GM12878 (cell line): ENCODE data around the gene PRKAG2. TPM values are rescaled to one million over a fixed set of nuclear protein-coding genes. Genes with fewer than 3 reads are reported as not detected.
"Not testable (repeated sequence)": the region's sequence is repeated elsewhere in the genome, so short reads cannot be mapped to it uniquely, and the experiment has no call there.

Experiments used
- ATAC-seq: fragments of 200-7000 bp; cut with Tn5 transposase; 3 replicates; pipeline ENCODE4 v1.9.1; 2020; ENCODE audit warnings: mild to moderate bottlenecking, moderate library complexity
- BruUV-seq: library from RNA; stranded (reverse); fragments of 400-500 nt; replicated peaks from 2 replicates; lab custom pipeline; 2021; lab: Mats Ljungman, UMichigan
- CTCF ChIA-PET: fragments of 300-600 bp; sonication (Branson Sonifier 250); formaldehyde crosslinking; extraction: SDS; loops from one replicate; lab custom pipeline; 2021; ENCODE audit warnings: inconsistent platforms; lab: Yijun Ruan, JAX
- POLR2A ChIA-PET: fragments of 350-600 bp; formaldehyde crosslinking; extraction: SDS; loops from one replicate; lab custom pipeline; 2021; ENCODE audit warnings: inconsistent platforms; lab: Charles Lee
- RAD21 ChIA-PET: fragments of 300-600 bp; sonication (Branson Sonifier 250); formaldehyde crosslinking; loops from one replicate; lab custom pipeline; 2023; ENCODE audit warnings: antibody characterized with exemption; ENCODE audit not compliant: unreplicated experiment; lab: Charles Lee
- SMC1A ChIA-PET: fragments of 300-600 bp; sonication (Branson Sonifier 250); formaldehyde crosslinking; loops from one replicate; lab custom pipeline; 2023; ENCODE audit not compliant: unreplicated experiment, uncharacterized antibody; lab: Charles Lee
- DNase-seq: peaks from one replicate; pipeline ENCODE4 v3.0.0-alpha.2; 2011; ENCODE audit warnings: low read depth, low spot score
- FAIRE-seq: peaks from 3 replicates; lab custom pipeline; 2011; peaks lifted over from hg19 to GRCh38; lab: Jason Lieb, UNC
- H2AFZ ChIP-seq: 2 replicates; pipeline ENCODE4 v1.6.0; 2011; ENCODE audit warnings: low read depth, low read length, control low read depth; ENCODE audit not compliant: control insufficient read depth
- H3K27ac ChIP-seq: 2 replicates; pipeline ENCODE4 v1.5.1; 2011; ENCODE audit warnings: control low read depth; ENCODE audit not compliant: control insufficient read depth, insufficient read depth
- H3K27me3 ChIP-seq, 2 experiments: replicated peaks in 1 of 2; 2 replicates each; pipeline versions ENCODE4 v1.6.0 to v1.6.1; 2011; ENCODE audit warnings: low read length in 1 of 2; ENCODE audit not compliant: control insufficient read depth in 2 of 2, insufficient read depth in 2 of 2
- H3K36me3 ChIP-seq, 2 experiments: 2 replicates each; pipeline ENCODE4 v1.5.1; 2011; ENCODE audit warnings: low read length in 1 of 2; ENCODE audit not compliant: control insufficient read depth in 2 of 2, insufficient read depth in 2 of 2
- H3K4me1 ChIP-seq: 2 replicates; pipeline ENCODE4 v1.6.1; 2011; ENCODE audit warnings: mild to moderate bottlenecking, low read length, moderate library complexity, mixed read lengths; ENCODE audit not compliant: control insufficient read depth, insufficient read depth
- H3K4me2 ChIP-seq: 2 replicates; pipeline ENCODE4 v1.6.0; 2011; ENCODE audit warnings: control low read depth; ENCODE audit not compliant: control insufficient read depth, insufficient read depth
- H3K4me3 ChIP-seq: fragments of 200-600 bp; sonication (generic); 2 replicates; pipeline ENCODE4 v1.5.1; 2016
- H3K79me2 ChIP-seq: 2 replicates; pipeline ENCODE4 v1.6.0; 2011; ENCODE audit warnings: low read length; ENCODE audit not compliant: control insufficient read depth, insufficient read depth
- H3K9ac ChIP-seq: 2 replicates; pipeline ENCODE4 v1.8.0; 2011; ENCODE audit warnings: low read length, control low read depth, mixed read lengths; ENCODE audit not compliant: control insufficient read depth, insufficient read depth
- H3K9me3 ChIP-seq: replicated peaks from 3 replicates; pipeline ENCODE4 v1.5.1; 2011; ENCODE audit warnings: mild to moderate bottlenecking, low read length; ENCODE audit not compliant: control insufficient read depth, insufficient read depth
- H4K20me1 ChIP-seq: 2 replicates; pipeline ENCODE4 v1.6.0; 2011; ENCODE audit not compliant: control insufficient read depth, insufficient read depth
- CTCF ChIP-seq, 3 experiments: IDR thresholded peaks in 2 of 3; conservative IDR thresholded peaks in 1 of 3; 2 replicates each; pipeline ENCODE4 v1.5.1; 2011; ENCODE audit warnings: low read depth in 3 of 3, low read length in 3 of 3, mild to moderate bottlenecking in 3 of 3, control low read depth in 2 of 3, moderate library complexity in 2 of 3, inconsistent platforms in 1 of 3, mixed read lengths in 1 of 3; ENCODE audit not compliant: control insufficient read depth in 2 of 3, insufficient read depth in 1 of 3; ENCODE audit errors: extremely low read depth in 1 of 3
- ETV6 ChIP-seq, 2 experiments: fragments of 450-650 bp in 1 of 2; IDR thresholded peaks in 1 of 2; conservative IDR thresholded peaks in 1 of 2; 2 replicates each; pipeline ENCODE4 v1.6.1; 2014; ENCODE audit warnings: antibody characterized with exemption in 1 of 2, borderline replicate concordance in 1 of 2, low read depth in 1 of 2, mild to moderate bottlenecking in 1 of 2, moderate library complexity in 1 of 2
- GABPA ChIP-seq: IDR thresholded peaks from 2 replicates; pipeline ENCODE4 v1.6.1; 2014; ENCODE audit warnings: antibody characterized with exemption, low read depth, mild to moderate bottlenecking, inconsistent platforms
- LARP7 ChIP-seq: fragments of 450-650 bp; IDR thresholded peaks from 2 replicates; pipeline ENCODE4 v1.6.1; 2017; ENCODE audit warnings: mild to moderate bottlenecking
- RUNX3 ChIP-seq: IDR thresholded peaks from 2 replicates; pipeline ENCODE4 v1.6.1; 2012; ENCODE audit warnings: low read length, inconsistent platforms
- WGBS: methylation state at CpG from one replicate; pipeline ENCODE4 v1.1.6; 2016; ENCODE audit warnings: low lambda C conversion rate; ENCODE audit not compliant: insufficient replicate concordance, insufficient coverage; ENCODE audit errors: missing lambda C conversion rate; 5-methylcytosine and 5-hydroxymethylcytosine counted together
- in situ Hi-C: fragments of 300-500 bp; cut with MboI; formaldehyde crosslinking; loops from 9 replicates; pipeline ENCODE4 v1.14.3; 2018; ENCODE audit warnings: mixed read lengths
- intact Hi-C: fragments of 100-400 bp; cut with micrococcal nuclease; formaldehyde crosslinking; loops from one replicate; pipeline ENCODE4 v1.14.2; 2022; ENCODE audit not compliant: unreplicated experiment
- polyA plus RNA-seq, 11 experiments: library from polyadenylated mRNA; depleted of rRNA in 4 of 11; unstranded in 6 of 11; stranded (reverse) in 5 of 11; fragments of >200 nt; fragmentation: Nextera tagmentation in 4 of 11; fragmentation: Illumina TruSeq in 1 of 11; extraction: Ambion mirVana in 4 of 11; extraction: Trizol in 1 of 11; gene quantifications; 1 replicate in 1 of 11; 2 replicates in 10 of 11; pipeline versions ENCODE4 v1.2.1 to v1.2.3, GENCODE V29; 2011 to 2016; ENCODE audit warnings: inconsistent platforms in 2 of 11, missing spikeins in 2 of 11, low read depth in 1 of 11
- total RNA-seq, 4 experiments: library from RNA; depleted of rRNA in 3 of 4; stranded (reverse); fragments of >200 nt in 3 of 4; fragmentation: Illumina TruSeq in 1 of 4; extraction: Trizol in 1 of 4; gene quantifications; 2 replicates each; pipeline versions ENCODE4 v1.2.1 to v1.2.3, GENCODE V29; 2013 to 2021

Gene PRKAG2
- total and polyA plus RNA-seq, 10 of the 15 experiments (the other 5 are each of a cell fraction or from before 2014, with no cell fraction given) = 3.4 to 8.9 (median 6.8) TPM

DNA sequence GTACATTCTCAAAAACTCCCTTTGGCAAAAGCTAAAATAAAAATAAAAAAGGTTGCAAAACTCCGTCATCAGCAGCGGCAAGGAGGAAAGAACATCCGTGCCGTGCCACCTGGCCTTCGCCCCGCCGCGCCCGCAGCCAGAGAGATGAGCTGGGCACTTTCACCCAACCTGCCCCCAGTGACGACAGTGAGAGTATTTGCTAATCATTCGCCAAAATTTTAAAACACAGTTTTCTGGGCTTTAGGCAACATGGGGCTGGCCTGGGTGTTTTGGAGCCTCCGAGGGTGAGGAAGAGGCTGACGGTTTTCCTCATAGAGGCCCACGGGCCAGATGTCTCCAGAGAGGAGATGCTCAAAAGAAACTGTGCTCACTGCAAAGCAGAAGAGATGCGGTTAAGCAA lies 128.2 kb downstream of the PRKAG2 start:
- H3K9ac ChIP-seq = no peak overlapping the region
- no peaks in the 10 kb centered on the region; a peak in 1 of 4 replicates for H3K27me3 ChIP-seq
- H3K36me3 ChIP-seq = no peaks in the 10 kb centered on the region
- H2AFZ ChIP-seq = no peak overlapping the region
- H3K4me1 ChIP-seq = no peaks in the 10 kb centered on the region
- DNase-seq (no peak), FAIRE-seq (no peak), ATAC-seq (no peak)
- no TSS peak for BruUV-seq
- no peaks in the 10 kb centered on the region for H4K20me1 ChIP-seq
- ChIA-PET RAD21 (no interaction called here), POLR2A (no interaction called here), SMC1A (no interaction called here), CTCF (no interaction called here)
- WGBS = 84% methylated on average over 15 of the region's 15 CpGs
- H3K27ac ChIP-seq = no peak overlapping the region
- H3K79me2 ChIP-seq = no peaks in the 10 kb centered on the region
- intact Hi-C loops (no loop called here), in situ Hi-C loops (no loop called here)
- no peak overlapping the region for H3K4me3 ChIP-seq
- no peak overlapping the region for H3K4me2 ChIP-seq
- no peak for TF ChIP-seq RUNX3
- no peak for TF ChIP-seq GABPA
- TF ChIP-seq CTCF (IDR thresholded peaks at IDR 0.05 in 2 of 3, conservative IDR thresholded peaks at IDR 0.05 in 1 of 3; ENCODE audit: control insufficient read depth in 2 of 3, extremely low read depth in 1 of 3, insufficient read depth in 1 of 3, low read depth in 3 of 3, low read length in 3 of 3) = no peak
- TF ChIP-seq ETV6 (conservative IDR thresholded peaks at IDR 0.05 in 1 of 2, IDR thresholded peaks at IDR 0.05 in 1 of 2; ENCODE audit: borderline replicate concordance in 1 of 2, low read depth in 1 of 2) = no peak
- TF ChIP-seq LARP7 = no peak
- no peaks in the 10 kb centered on the region for H3K9me3 ChIP-seq

DNA sequence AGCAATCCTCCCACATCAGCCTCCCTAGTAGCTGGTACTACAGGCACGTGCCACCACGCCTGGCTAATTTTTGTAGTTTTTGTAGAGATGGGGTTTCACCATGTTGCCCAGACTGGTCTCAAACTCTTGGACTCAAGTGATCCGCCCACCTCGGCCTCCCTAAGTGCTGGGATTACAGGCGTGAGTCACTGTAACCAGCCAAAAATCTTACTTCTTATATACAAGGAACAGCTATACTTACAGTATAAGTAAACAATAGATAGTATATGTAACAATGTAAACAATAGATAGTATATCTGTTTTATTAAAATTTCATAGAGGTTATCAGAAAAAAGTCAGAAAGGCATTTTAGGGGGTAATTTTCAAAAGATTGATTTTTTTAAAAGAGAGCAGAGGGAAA lies 128.9 kb downstream of the PRKAG2 start:
- SMC1A ChIA-PET, intact Hi-C loops, H2AFZ ChIP-seq, H3K27ac ChIP-seq, ATAC-seq, H3K36me3 ChIP-seq, H4K20me1 ChIP-seq, H3K4me1 ChIP-seq, H3K9ac ChIP-seq, DNase-seq, H3K4me2 ChIP-seq, FAIRE-seq, H3K79me2 ChIP-seq, POLR2A ChIA-PET, in situ Hi-C loops, H3K9me3 ChIP-seq, BruUV-seq, H3K4me3 ChIP-seq, H3K27me3 ChIP-seq: not testable (repeated sequence)
- WGBS = 55% methylated on average over 5 of the region's 5 CpGs
- ChIA-PET CTCF (interaction anchor here (1.4 kb wide), 1 partner anchor 11 kb away, joined by 4 read pairs; no protein-coding TSS in a partner anchor), RAD21 (interaction anchor here (0.6 kb wide), 1 partner anchor 948 kb away, joined by 4 read pairs; no protein-coding TSS in a partner anchor)
